SHP77 (cell line): ENCODE data around the gene ACOT7.
"Not testable (repeated sequence)": the region's sequence is repeated elsewhere in the genome, so short reads cannot be mapped to it uniquely, and the experiment has no call there.

Experiments
- DNase-seq, 2 experiments: peaks; one replicate each; lab custom pipeline; 2025; lab: John Stamatoyannopoulos, UW

Gene ACOT7

DNA sequence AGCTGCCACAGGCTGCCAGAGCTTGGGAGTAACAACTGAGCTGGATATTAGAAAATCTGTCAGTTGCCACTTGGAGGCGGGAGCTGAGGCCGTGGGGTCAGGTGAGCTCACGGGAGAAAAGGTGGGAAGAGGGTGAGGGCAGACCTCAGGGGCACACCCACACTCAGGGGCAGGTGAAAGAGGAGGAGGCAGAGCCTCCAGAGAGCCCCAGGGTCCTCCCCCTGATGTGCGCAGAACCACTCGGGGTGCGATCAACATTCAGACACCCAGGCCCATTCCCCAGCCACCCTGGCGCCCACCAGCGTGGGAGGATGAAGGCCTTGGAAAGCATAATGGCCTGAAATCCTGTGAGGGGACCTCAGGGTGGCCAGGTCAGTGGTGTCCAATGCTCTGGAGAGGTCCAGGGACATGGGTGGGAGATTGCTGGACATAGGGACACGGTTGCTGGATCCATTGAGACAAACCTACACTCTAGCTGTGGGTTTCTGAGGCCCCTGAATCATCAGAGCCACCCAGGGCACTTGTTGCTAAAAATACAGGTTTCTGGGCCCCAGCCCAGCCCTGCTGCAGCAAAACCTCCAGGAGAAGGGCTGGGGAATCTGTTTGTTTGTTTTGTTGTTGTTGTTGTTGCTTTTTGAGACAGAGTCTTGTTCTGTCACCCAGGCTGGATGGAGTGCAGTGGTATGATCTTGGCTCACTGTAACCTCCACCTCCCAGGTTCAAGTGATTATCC is 83.3 kb downstream of the ACOT7 start:
- DNase-seq: no peak

DNA sequence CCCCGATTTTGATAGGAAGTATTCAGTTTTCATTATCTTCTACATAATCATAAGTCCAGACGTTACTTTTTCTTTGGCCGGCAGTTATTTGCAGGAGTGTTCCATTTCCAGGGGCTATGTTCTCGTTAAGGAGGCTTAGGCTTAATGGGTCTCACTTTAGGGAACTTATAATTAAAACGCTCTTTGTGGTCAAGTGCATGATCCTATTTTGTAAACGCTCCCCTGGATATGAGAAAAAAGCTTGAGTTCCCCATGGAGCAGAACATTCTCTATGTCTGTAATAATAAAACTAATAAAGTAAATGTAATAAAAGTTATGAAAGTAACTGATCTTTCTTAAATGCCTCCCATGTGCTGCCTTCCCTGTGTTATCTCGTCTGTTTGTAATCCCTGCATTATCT is 84.0 kb downstream of the ACOT7 start:
- DNase-seq: no peak

DNA sequence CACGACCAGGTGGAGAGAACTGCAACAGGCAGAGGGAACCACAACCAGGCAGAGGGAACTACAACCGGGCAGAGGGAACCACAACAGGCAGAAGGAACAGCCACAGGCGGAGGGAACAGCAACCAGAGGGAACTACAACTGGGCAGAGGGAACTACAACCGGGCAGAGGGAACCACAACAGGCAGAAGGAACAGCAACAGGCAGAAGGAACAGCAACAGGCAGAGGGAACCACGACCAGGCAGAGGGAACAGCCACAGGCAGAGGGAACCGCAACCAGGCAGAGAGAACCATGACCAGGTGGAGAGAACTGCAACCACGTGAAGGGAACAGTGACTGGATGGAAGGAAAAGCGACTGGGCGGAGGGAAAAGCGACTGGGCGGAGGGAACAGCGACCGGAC is 85.1 kb downstream of the ACOT7 start:
- no peak for DNase-seq

GRCh38 chr1:6307682-6308081 is 85.9 kb downstream of the ACOT7 start:
- DNase-seq: not testable (repeated sequence)

GRCh38 chr1:6307099-6307498 is 86.5 kb downstream of the ACOT7 start:
- no peak for DNase-seq

DNA sequence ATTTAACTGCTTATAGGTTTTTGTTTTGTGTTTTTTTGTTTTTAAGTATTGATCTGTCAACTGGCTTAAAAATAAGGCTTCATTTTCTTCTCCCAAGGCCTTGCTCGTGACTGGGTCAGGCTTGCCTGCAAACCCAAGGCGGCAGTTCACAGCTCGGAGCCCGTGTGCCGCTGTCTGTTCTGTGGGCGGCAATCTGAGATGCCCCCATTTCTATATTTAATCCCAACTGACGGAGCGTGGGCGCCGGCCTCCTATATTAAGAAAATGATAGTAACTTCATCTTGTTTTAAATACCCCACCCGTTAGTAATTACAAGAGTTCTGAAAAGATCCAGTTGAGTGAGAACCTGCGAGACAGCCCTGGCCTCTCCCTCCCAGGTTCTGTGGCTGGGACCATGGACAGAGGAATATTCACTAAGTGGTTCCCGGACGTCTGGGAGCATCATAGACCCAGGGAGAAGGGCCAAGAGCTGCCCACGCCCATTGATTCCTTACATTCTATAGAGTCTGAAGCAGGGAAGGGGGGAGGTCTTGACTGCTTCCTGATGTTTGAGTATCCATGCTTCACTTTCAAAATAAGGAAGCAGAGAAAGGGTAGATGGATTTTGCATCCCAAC is 90.1 kb downstream of the ACOT7 start:
- DNase-seq: no peak

DNA sequence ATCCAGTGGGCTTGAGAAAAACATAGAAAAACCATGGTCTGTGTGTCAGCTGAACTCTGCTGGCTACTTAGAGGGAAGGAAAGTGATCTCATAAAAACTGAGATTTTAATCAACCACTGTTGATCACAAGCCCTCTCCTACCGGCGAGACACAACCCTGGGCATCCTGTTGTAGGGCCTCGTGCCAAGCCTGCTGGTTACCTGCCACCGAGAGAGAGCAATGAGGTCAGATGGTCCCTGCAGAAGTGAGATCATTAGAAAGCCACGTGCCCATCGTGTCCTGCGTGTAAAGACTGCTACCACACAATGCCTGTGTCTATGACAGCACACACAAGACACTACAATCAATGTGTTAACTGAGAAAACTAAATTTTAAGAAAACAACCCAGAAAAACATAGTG is 91.0 kb downstream of the ACOT7 start:
- no peak for DNase-seq

GRCh38 chr1:6301526-6301925 is 92.0 kb downstream of the ACOT7 start:
- DNase-seq: no peak

DNA sequence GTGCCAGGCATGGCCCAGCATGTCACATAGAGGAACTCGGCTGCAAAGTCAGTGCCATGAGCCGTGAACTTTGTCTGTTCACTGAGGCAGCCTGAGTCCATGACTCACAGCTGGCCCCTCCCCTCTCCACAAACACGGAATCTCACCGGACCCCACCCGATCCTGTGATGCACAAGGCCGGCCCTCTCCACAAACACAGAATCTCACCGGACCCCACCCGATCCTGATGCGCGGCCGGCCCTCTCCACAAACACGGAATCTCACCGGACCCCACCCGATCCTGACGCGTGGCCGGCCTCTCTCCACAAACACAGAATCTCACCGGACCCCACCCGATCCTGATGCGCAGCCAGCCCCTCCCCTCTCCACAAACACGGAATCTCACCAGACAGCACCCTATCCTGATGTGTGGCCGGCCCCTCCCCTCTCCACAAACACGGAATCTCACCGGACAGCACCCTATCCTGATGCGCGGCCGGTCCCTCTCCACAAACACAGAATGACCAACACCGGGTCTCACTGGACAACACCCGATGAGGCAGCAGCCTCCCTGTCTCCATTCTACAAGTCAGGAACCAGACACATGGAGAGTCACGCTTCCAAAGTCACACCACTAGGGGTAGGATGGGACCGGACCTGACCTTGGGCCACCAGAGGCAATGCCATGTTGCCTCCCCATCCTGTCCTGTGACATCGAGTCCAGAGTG is 93.1 kb downstream of the ACOT7 start:
- DNase-seq: no peak

- no peak for DNase-seq
Measured at GRCh38 chr1:6299557-6300165, 93.9 kb downstream of the ACOT7 start.

- no peak for DNase-seq
Measured at GRCh38 chr1:6298940-6299465, 94.6 kb downstream of the ACOT7 start.

- DNase-seq: no peak
Measured at GRCh38 chr1:6298530-6298929, 95.0 kb downstream of the ACOT7 start.

DNA sequence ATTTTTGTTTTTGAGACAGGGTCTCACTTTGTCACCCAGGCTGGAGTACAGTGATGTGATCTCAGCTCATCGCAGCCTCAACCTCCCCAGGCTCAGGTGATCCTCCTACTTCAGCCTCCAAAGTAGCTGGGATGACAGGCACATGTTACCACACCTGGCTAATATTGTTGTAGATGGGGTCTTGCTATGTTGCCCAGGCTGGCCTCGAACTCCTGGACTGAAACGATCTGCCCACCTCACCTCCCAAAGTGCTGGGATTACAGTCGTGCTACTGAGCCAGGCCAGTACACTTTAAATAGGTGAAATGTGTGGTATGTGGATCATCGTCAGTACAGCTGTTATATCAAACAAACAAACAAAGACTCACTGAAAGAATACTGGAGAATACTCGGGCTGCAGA is 97.7 kb downstream of the ACOT7 start:
- DNase-seq: no peak

DNA sequence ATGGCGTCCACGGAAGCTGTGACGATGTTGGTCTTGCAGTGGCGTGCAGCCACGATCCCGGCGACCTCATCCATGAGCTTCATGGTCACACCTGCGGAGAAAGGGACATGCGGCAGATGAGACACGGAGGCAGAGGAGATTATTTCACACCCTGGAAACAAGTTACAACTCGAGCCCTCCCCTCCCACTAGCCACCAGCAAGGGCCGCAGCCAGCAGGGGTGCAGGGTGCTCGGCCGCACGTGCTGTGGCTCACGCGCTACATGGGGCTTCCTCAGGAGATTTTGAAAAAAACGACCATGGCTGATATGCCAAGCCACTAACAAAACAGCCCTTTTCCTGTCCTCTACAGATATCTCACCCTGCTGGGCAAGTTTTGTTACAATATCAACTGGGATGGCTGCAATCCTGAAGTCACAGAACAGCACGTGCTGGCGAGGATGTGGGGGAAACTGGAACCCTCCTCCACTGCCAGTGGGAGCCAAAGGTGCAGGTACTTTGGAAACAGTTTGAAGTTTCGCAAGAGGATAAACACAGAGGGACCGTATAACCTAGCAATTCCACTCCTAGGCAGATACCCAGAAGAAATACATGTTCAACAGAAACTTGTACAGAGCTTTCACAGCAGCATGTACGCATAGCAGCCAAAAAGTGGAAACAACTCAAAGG is 98.5 kb downstream of the ACOT7 start:
- no peak for DNase-seq

DNA sequence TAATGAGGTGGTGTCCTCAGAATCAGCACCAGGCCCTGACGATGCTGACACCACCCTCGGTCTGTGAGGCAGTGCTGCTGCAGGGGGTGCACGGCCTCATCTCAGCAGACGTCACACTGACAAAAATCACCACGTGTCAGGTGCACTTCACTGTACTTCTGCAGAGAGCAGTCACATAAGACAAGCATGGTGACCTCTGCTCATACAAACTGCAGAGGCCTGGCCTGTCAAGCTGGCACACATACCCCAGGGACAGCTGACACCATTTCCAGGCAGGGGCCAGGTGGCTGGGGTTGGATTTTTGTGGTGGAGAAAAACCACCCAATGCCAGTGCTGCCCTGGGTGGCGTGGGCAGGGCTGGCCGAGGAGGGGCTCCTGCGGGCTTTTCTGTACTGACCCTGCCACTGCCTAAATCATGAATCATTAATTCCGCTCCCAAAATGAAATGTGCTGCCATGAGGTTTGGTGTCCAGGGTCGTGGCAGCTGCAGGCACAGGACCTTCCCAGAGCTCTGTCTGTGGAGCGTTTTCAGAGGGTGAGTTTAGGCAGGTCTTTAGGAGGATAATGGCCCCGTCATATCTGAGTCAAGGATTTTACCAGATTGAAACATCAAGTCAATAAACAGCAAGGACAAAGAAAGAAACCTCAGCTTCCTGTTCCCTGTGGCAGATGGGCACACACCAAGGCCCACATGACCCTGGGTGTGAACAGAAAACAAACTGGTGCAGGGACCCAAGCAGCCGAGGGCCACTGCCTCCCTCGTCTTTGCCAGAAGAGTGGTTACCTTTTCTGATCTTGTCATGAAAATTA is 99.3 kb downstream of the ACOT7 start:
- no peak for DNase-seq

GRCh38 chr1:6292102-6292501 is 101.5 kb downstream of the ACOT7 start:
- no peak for DNase-seq

DNA sequence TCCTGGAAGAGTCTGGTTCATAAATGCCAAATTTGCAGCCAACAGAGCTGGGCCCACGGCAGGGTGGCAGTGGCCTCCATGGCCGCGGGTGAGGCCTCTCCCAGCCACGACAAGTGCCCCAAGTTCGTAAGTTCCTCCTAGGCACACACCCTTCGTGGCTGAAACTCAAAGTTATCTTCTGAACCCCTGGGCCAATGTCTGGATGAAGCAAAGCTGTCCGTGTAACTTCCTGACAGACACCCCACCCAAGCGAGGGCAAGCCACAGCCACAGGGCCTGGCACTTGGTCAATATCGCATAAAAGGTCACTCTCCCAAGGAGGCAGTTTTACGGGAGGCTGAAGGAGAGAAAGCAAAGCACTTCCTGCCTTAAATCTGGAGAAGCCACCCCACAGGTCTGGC is 104.9 kb downstream of the ACOT7 start:
- DNase-seq: no peak

DNA sequence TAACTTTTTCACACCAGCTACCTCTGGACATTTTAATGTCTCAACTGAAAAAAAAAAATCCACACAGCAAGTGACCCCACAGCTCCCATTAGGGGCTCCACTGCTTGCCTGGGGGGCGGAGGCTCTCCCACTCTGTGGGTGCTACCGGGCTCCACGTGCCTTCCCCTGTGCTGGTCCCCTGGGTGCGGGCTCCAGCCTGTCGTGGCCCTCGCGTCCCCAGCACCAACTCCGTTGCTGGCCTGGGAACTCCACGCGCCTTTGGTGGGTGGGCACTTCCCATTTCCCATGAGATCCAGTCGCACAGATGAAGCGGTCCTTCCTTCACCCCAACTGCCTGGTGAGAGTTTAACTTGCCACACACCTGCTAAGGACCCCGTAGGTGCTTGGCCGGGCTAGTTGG is 105.5 kb downstream of the ACOT7 start:
- DNase-seq: no peak

GRCh38 chr1:6287431-6287886 is 106.1 kb downstream of the ACOT7 start:
- no peak for DNase-seq

GRCh38 chr1:6287029-6287428 is 106.5 kb downstream of the ACOT7 start:
- DNase-seq: no peak

DNA sequence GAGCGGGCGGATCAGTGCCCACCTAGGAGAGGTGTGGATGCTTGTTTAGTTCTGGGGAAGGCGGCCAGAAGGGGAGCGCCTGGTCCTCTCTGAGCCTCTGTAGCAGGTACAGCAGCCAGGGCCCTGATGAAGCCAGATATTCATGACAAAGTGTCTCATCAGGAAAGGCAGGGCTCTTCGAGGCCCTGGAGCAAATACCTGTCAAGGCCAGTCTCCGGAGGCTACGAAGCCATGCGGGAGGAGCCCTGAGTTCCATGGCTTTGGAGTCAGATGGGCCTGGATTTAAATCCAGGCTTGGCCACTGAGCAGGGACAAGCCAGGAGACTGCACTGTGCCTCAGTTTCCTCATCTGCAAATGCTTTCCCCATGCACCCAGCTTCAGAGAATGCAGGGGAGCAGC is 107.3 kb downstream of the ACOT7 start:
- no peak for DNase-seq
